Medulla oblongata (tissue), 1 donor: ENCODE data around the gene ANGPTL2.

Source experiments
- DNase-seq: peaks from one replicate; pipeline ENCODE4 v3.0.0-alpha.2; 2015; ENCODE audit errors: extremely low spot score

The ANGPTL2 gene

DNA sequence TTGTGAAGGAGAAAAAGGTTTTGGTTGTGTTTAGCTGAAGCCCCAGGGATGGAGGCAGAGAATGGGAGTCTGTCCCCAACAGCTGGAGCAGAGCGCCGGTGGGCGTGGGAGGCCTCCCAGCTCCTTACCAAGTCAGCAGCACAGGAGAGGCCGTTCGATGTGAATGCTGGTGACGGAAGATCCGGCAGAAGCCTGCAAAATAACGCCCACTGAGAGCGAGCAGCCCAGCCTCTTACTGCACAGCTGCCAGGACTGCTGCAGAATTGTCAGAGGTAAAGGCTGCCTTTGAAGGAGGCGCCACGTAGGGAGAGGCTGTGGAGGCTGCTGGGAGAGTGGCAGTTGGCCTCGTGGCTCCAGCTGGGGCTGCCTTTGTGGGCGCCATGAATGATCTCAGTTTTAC, 26.2 kb downstream of the ANGPTL2 start:
- no peak for DNase-seq

- no peak for DNase-seq
These were observed 27.0 kb downstream of the ANGPTL2 start for GRCh38 chr9:127095411-127095810.

GRCh38 chr9:127093319-127094020, 29.0 kb downstream of the ANGPTL2 start:
- DNase-seq = no peak

DNA sequence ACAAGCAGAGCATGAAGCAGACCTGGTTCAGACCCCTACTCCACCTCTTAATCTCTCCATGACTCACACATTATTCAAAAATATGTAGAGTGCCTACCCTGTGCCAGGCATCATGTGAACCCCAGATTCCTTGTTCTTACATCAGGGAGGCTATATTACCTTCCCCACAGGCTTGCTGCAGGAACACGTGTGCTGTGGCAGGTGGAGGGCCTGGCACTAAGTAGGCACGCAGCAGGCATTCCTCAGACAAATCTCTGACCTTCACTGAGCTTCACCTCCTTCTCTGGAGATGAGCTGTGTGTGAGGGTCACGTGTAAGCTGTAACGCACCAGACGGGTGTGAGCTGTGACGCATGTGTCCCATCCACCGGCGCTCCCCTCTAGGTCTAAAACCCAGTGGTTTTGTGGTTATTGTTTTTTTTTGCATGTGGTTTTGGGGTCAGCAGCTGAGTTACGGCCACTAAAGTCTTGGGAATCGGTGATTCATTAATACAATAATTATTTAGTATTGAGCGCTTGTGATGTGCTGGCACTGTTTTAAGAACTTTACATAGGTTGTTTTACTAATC, 30.3 kb downstream of the ANGPTL2 start:
- no peak for DNase-seq

- no peak for DNase-seq
These were observed 30.9 kb downstream of the ANGPTL2 start for GRCh38 chr9:127091526-127091925.

DNA sequence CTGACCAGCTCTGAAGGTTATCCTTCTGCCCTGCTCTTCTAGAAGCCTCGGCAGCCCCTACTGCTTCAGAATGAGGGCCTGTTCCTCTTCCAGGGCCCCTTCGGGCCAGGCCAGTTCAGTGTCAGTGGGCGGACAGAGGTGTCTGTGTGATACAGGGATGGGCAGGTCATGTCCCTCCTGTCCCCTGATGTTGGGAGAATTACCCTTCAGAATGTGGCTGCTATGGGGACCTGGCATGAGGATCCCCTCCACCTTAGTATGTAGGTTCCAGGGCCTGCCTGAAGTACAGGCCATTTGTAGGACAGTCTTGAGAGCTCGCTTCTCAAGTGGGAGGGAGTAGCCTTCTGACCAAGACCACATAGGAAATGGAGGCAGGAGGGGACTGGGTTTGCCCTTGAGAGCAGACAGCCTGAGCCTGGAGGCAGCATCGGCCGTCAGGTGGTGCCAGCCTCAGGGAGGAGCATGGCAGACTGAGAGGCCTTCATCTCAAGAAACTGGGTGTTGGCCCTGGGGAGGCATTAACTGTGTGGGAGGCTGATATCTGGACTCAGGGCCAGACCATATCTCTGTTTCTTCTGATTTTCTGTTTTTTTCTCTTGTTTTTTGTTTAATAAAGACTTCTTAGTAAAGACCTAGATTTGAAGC, 32.0 kb downstream of the ANGPTL2 start:
- no peak for DNase-seq

GRCh38 chr9:127089631-127090081, 32.8 kb downstream of the ANGPTL2 start:
- DNase-seq = no peak

DNA sequence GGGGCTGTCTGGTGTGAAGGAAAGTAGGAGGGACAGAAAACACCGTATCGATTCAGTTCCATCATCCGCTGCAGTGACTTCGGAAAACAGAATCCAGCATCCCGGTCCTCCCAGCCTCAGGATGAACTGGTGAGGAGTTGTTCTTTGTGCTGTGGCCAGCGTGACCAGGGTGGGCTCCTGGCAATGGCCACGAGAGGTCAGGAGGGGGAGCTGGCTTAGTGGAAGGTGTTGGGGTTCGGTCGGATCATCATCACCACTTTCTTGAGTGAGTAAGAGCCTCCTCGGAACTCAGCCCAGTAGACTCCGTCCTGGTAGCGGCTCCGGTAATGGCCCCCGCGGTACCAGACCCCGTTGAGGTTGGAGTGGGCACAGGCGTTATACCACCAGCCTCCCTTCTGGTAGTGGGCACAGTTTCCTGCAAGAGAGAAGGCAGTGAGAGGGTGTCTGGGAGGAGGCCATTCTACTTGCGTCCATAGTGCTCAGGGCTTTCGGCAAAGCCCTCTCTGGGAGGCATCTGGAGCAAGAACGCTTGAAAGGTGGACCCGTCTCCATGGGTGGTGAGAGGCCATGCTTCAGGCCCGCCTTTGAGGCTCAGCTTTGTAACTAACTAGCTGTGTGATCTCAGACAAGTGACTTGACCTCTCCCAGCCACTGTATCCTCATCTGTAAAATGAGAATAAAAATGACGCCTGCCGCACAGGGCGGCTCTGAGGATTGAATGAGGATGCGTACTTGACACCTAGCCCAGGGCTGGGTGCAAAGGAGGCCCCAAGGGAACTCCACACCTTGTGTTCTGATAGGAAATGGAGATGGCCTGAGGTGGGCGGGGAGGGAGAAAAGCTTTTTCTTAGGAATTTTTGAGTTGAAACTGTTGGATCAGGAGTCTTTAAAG, 33.5 kb downstream of the ANGPTL2 start:
- DNase-seq = no peak

- DNase-seq = no peak
These were observed 34.6 kb downstream of the ANGPTL2 start for GRCh38 chr9:127087836-127088235.

GRCh38 chr9:127087411-127087810, 35.0 kb downstream of the ANGPTL2 start:
- DNase-seq = no peak

GRCh38 chr9:127086771-127087170, 35.7 kb downstream of the ANGPTL2 start:
- DNase-seq = no peak

DNA sequence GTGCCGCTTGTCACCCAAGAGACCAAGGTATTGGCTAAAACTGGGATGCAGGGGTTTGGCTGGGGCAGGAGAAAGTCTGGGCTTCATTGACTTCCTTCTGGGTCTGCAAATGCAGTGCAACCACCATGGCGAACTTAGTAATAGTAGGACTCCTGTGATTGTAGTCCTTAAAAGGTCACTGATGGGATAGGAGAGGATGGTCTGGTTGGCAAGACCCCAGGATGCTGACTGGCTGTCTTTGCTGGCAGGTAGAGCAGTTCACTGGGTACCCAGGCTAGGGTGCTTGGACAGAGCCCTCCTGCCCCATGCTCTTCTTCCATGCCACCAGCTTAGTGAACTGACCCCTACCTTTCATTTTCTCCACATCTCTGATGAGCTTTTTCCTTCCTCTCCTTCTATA, 37.2 kb downstream of the ANGPTL2 start:
- DNase-seq = no peak

DNA sequence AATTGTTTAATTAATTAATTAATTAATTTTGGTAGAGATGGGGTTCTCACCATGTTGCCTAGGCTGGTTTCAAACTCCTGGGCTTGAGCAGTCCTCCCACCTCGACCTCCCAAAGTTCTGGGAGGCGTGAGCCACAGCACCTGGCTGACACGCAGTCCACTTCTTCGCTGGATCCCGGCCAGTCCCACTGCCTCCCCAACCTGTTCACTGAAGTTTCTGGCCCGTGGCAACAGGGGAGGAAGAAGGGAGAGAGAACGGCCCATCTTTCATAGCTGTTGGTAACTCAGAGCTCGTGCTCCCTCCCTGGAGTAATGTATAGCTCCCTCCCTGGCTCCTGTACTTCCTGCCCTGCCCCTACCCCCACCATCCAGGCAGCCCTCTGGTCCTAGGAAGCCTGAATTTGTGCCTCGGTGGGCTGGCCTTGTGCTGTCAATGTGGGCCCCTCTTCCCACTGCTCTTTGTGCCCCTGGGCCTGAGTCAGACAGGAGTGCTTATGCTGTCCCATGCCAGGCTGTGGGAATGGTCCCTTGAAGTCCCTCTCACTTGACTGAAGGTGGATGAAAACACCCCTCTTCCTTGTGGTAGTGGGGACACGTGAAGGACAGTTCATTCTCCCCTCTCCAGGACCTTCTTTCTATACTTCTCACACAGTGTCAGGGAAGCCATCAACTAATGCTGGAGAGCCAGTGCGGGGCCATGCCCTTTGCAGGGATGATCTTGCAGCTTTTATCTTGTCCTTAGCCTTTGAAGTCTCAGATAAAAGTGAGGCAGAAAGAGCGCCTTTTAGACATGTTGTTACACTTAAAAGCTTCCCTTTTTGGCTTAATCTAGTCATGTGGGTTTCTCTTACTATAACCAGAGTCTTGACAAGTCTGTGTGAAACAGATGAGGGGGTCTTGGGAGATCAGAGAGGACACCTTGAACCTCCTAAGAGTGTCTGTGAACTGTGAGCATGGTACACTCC, 38.1 kb downstream of the ANGPTL2 start:
- no peak for DNase-seq

DNA sequence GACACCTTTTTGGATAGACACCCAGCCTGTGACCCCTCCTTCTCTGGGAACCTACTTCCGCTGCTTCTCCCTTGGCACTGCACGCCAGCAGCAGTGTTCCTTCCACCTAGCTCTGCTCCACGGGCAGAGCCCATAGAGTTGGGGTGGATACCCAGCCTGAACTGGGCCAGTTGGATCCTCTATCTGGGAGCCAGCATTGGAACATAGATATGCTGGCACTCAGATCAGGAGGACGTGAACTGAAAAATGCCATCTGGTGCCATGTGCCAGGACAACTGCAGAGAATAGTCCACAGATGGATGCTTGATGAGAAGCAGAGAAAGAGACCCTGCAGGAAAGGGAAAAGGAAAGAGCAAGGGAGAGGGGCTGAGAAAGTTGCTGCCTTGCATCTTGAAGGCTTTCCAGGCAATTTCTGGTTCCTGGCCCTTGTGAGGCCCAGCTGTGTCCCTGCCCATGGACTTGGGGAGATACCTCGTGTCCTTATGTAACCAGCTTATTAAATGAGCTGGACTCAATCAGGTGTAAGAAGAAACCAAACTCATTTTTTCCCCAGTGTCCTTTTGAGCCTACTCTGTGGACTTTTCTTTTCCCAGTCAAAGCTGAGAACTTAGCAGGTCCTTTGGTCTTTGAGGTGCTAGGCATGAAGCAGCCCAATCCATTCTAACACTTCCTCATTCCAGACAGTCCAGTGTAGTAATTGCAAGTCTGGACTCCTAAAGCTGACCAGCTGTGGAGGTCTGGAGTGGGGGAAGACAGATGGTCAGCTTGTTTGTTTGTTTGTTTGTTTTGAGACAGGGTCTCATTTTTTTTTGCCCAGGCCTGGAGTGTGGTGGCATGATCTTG, 39.1 kb downstream of the ANGPTL2 start:
- no peak for DNase-seq

- DNase-seq = no peak
These were observed 40.9 kb downstream of the ANGPTL2 start for GRCh38 chr9:127081250-127082185.

DNA sequence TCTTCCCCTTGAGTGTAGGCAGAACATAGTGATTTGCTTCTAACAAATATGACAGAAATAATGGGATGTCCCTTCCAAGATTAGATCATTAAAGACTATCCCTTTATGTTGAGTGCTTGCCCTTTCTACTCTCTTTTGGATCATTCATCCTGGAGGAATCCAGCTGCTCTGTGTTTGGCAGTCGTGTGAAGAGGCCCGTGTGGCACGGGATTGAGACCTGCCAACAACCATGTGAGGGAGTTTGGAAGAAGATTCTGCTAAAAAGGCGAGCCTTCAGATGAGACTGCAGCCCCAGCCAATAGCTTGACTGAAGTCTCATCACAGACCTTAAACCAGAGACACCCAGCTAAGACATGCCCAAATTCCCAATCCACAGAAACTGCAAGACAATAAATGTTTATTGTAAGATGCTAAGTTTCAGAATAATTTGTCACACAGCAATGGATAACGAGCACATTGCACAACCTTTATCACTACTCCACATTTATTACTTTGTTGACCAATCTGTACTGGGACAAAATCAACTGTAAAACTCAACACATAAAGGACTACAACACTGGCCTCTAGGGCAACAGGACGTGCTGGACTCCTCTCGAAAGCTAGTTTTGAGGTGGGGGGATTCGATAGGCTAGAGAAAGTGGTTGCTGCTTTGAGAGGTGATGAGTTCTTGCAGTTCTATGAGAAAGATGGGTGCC, 42.8 kb downstream of the ANGPTL2 start:
- DNase-seq = no peak

DNA sequence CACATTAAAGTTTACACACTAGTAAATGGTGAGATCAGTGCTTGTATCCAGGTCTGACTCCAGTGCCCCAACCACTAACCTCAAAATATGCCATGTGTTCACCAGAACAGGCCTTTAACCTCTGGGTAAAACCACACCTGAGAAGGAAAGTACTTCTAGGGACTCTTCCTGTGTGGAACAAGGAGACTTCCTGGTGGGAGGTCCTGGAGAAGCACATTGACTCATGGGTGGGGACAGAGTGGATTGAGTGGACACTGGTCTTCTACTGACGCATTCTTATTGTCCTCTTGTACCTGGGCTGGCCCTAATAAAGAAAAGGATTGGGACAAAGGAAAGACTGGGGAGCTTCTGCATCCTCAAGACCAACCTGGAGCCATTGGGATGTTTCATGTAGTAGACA, 43.4 kb downstream of the ANGPTL2 start:
- DNase-seq = no peak

GRCh38 chr9:127078336-127078735, 44.1 kb downstream of the ANGPTL2 start:
- DNase-seq = no peak

DNA sequence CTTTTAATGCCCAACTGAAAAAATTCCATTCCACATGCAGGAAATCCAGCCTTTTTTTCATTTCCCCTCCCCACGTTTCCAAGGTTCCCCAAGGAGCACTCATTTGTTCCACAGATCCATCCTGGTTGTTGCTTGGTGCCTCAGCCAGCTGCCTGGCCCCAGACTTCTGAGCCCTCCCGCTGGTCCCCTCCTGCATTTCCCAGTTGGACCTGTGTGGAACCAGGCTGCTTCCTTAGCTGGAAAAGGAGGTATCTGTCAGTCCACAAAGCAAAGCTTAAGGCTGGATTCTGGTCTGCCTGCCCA, 44.8 kb downstream of the ANGPTL2 start:
- DNase-seq = no peak
